Omental fat pad (tissue), 4 donors: ENCODE results near the gene NUTM2F. TPM values are rescaled to one million over a fixed set of nuclear protein-coding genes. Genes with fewer than 3 reads are reported as not detected.

Experiments
- ATAC-seq: fragments of 150-250 bp; one replicate; pipeline ENCODE4 v1.9.1; 2016; ENCODE audit warnings: mild to moderate bottlenecking, moderate library complexity; ENCODE audit not compliant: low FRiP score
- DNase-seq: peaks from one replicate; pipeline ENCODE4 v3.0.0-alpha.2; 2019; ENCODE audit warnings: low spot score
- total RNA-seq, 4 donors: library from RNA; depleted of rRNA; stranded (reverse); fragments of >200 nt; gene quantifications; one replicate each; pipeline ENCODE4 v1.1.0, GENCODE V29; 2016
- TF ChIP-seq, protein P1 (sequence below), 3 donors: fragments of 450-650 bp; IDR thresholded peaks; one replicate each; pipeline ENCODE4 v1.5.1; 2016 to 2017; ENCODE audit warnings: antibody characterized with exemption in 3 of 3, mild to moderate bottlenecking in 3 of 3, moderate library complexity in 2 of 3

NUTM2F gene
- total RNA-seq, 4 donors from 2014 or later, result not detected

DNA sequence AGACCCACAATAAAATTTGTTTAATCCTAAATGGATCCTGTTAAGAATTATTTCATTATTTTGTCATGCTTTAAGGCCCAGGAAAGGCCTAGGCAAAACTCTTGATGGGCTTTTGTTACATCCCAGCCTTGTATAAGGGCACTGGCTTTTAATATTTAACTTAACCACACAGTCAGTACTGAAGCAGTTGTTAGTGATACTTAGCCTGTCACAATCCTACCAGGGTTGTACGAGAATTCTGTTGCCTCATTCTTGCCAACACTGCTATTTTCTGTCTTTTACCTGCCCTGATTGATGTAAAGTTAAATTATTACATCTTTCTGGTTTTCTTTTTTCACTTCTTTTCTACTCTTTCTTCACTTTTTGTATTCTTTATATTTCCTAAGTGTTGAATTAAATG lies 58.4 kb downstream of the NUTM2F start:
- TF ChIP-seq, protein P1, sequence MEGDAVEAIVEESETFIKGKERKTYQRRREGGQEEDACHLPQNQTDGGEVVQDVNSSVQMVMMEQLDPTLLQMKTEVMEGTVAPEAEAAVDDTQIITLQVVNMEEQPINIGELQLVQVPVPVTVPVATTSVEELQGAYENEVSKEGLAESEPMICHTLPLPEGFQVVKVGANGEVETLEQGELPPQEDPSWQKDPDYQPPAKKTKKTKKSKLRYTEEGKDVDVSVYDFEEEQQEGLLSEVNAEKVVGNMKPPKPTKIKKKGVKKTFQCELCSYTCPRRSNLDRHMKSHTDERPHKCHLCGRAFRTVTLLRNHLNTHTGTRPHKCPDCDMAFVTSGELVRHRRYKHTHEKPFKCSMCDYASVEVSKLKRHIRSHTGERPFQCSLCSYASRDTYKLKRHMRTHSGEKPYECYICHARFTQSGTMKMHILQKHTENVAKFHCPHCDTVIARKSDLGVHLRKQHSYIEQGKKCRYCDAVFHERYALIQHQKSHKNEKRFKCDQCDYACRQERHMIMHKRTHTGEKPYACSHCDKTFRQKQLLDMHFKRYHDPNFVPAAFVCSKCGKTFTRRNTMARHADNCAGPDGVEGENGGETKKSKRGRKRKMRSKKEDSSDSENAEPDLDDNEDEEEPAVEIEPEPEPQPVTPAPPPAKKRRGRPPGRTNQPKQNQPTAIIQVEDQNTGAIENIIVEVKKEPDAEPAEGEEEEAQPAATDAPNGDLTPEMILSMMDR (IDR thresholded peaks at IDR 0.05), result no peak
- ATAC-seq (no peak), DNase-seq (no peak)

DNA sequence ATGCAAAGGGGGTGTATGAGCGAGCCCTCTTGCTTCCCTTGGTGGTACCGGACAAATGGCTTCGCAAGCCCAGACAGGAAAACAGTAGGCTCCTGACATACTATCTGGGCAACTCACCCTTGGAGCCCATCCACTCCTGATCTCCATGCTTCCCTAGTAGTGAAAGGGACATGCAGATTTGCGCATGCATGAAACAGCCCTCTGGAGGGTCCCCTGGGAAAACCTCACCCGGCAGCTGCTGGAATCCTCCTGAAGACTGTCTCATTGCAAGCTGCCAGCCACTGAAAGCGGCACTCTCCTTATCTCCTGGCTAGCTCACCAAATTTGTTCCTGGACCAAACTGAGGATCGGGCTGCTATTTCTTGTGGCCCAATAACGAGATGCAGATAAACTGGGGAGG lies 59.2 kb downstream of the NUTM2F start:
- TF ChIP-seq, protein P1 (IDR thresholded peaks at IDR 0.05), result no peak
- no peak for ATAC-seq
- DNase-seq, result no peak

Other genes with a start within 250 kb of the NUTM2F start
- gene PTPDC1, start 244.2 kb downstream of the NUTM2F start, total RNA-seq, result 10 to 100 TPM in 2 of 4 donors, 1 to 10 TPM in 2; 7.6 to 19.9 (median 12.0) TPM
- 10 to 100 TPM in 2 of 4 donors, 1 to 10 TPM in 2; 1.9 to 18.6 (median 10.3) TPM for gene ZNF169, start 69.3 kb downstream of the NUTM2F start, total RNA-seq
- not detected for gene PCAT7, start 226.4 kb upstream of the NUTM2F start, total RNA-seq